ENCODE results near the gene PACS1.

The PACS1 gene

DNA sequence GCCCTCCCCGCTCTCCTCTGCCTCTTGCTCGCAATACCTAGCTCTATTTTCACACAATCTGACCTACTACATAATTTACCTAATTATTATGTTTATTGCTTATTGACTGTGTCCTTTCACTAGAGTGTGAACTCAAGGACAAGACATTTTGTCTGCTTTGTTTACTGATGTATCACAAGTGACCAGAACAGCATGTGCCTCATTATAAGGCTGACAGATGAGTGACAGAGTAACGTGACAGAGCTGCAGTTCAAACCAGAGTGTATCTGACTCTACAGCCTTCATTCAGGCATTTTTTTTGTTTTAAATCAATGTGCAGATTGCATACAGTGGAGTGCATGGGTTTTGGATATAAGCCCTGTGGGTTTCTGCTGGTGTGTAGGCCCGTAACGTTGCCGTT, 116.4 kb downstream of the PACS1 start:
- TF ChIP-seq EZH2 (IDR thresholded peaks at IDR 0.05; ENCODE audit: borderline replicate concordance, low read length) (no peak), CTCF (IDR thresholded peaks at IDR 0.05; ENCODE audit: low read length) (no peak)
- Histone ChIP-seq H3K9me2 (ENCODE audit: low read depth, low read length) (no peaks in the 10 kb centered on the region), H3K4me3 (ENCODE audit: low read depth, low read length, poor library complexity, severe bottlenecking) (no peak overlapping the region), H3K79me2 (ENCODE audit: insufficient read depth, low read length) (peaks cover 19% of the 10 kb centered on the region; the same call in 1 of the 2 replicates), H3K9me3 (ENCODE audit: low read length) (no peaks in the 10 kb centered on the region), H3K36me3 (ENCODE audit: insufficient read depth, low read length) (peaks cover 35% of the 10 kb centered on the region), H3K9ac (ENCODE audit: low read length) (no peak overlapping the region), H3K27ac (ENCODE audit: low read depth, low read length, poor library complexity, severe bottlenecking) (no peak overlapping the region), H3K4me2 (ENCODE audit: low read length) (no peak overlapping the region), H3K27me3 (ENCODE audit: insufficient read depth, low read length) (no peaks in the 10 kb centered on the region), H3K4me1 (ENCODE audit: insufficient read depth, low read length, severe bottlenecking) (no peaks in the 10 kb centered on the region), H4K20me1 (ENCODE audit: insufficient read depth, low read length) (no peaks in the 10 kb centered on the region), H3F3A (ENCODE audit: insufficient read depth, low read length) (no peaks in the 10 kb centered on the region), H2AFZ (ENCODE audit: low read length) (no peak overlapping the region)

GRCh38 chr11:66187453-66187852, 117.4 kb downstream of the PACS1 start:
- Histone ChIP-seq H3K27ac (ENCODE audit: low read depth, low read length, poor library complexity, severe bottlenecking) (no peak overlapping the region), H3K4me1 (ENCODE audit: insufficient read depth, low read length, severe bottlenecking) (no peaks in the 10 kb centered on the region), H3K27me3 (ENCODE audit: insufficient read depth, low read length) (no peaks in the 10 kb centered on the region), H3K4me3 (ENCODE audit: low read depth, low read length, poor library complexity, severe bottlenecking) (no peak overlapping the region), H3K9me2 (ENCODE audit: low read depth, low read length) (no peaks in the 10 kb centered on the region), H3K79me2 (ENCODE audit: insufficient read depth, low read length) (peaks cover 10% of the 10 kb centered on the region; the same call in 1 of the 2 replicates), H3K9me3 (ENCODE audit: low read length) (no peaks in the 10 kb centered on the region), H3K4me2 (ENCODE audit: low read length) (no peak overlapping the region), H3K9ac (ENCODE audit: low read length) (no peak overlapping the region), H2AFZ (ENCODE audit: low read length) (no peak overlapping the region), H3F3A (ENCODE audit: insufficient read depth, low read length) (no peaks in the 10 kb centered on the region), H3K36me3 (ENCODE audit: insufficient read depth, low read length) (peaks cover 30% of the 10 kb centered on the region), H4K20me1 (ENCODE audit: insufficient read depth, low read length) (no peaks in the 10 kb centered on the region)
- no peak for TF ChIP-seq CTCF (IDR thresholded peaks at IDR 0.05; ENCODE audit: low read length)
- TF ChIP-seq EZH2 (IDR thresholded peaks at IDR 0.05; ENCODE audit: borderline replicate concordance, low read length): no peak

GRCh38 chr11:66188580-66188979, 118.5 kb downstream of the PACS1 start:
- Histone ChIP-seq H3K4me2 (ENCODE audit: low read length) (no peak overlapping the region), H3K27ac (ENCODE audit: low read depth, low read length, poor library complexity, severe bottlenecking) (no peak overlapping the region), H3K9ac (ENCODE audit: low read length) (no peak overlapping the region), H3K9me2 (ENCODE audit: low read depth, low read length) (no peaks in the 10 kb centered on the region), H3K27me3 (ENCODE audit: insufficient read depth, low read length) (no peaks in the 10 kb centered on the region), H3K9me3 (ENCODE audit: low read length) (no peaks in the 10 kb centered on the region), H2AFZ (ENCODE audit: low read length) (no peak overlapping the region), H3K4me3 (ENCODE audit: low read depth, low read length, poor library complexity, severe bottlenecking) (no peak overlapping the region), H3F3A (ENCODE audit: insufficient read depth, low read length) (no peaks in the 10 kb centered on the region), H3K36me3 (ENCODE audit: insufficient read depth, low read length) (peaks cover 36% of the 10 kb centered on the region), H3K4me1 (ENCODE audit: insufficient read depth, low read length, severe bottlenecking) (no peaks in the 10 kb centered on the region), H3K79me2 (ENCODE audit: insufficient read depth, low read length) (peaks cover 10% of the 10 kb centered on the region; the same call in 1 of the 2 replicates), H4K20me1 (ENCODE audit: insufficient read depth, low read length) (no peaks in the 10 kb centered on the region)
- TF ChIP-seq EZH2 (IDR thresholded peaks at IDR 0.05; ENCODE audit: borderline replicate concordance, low read length) (no peak), CTCF (IDR thresholded peaks at IDR 0.05; ENCODE audit: low read length) (no peak)

Measured in OCI-LY1 (cell line).